Stimulated activated CD4-positive, alpha-beta T cell treated with anti-CD3 and anti-CD28 coated beads, Interleukin-2, amount 100 ng/mL, for 24 hours (primary cell): Measurements from ENCODE around the gene H1-8.
"Not testable (repeated sequence)": the region's sequence is repeated elsewhere in the genome, so short reads cannot be mapped to it uniquely, and the experiment has no call there.

ENCODE experiments used
- DNase-seq, 2 donors: peaks; one replicate each; pipeline ENCODE4 v3.0.0-alpha.2; 2020

H1-8 gene

GRCh38 chr3:129543156-129543790, at the start of gene H1-8:
TSS of gene H1-8 (plus strand) at chr3:129543175. CDS start at chr3:129543219, 44 bp downstream.
- no peak for DNase-seq

GRCh38 chr3:129493206-129493605, 49.8 kb upstream of the H1-8 start:
- no peak for DNase-seq

GRCh38 chr3:129494499-129494898, 48.5 kb upstream of the H1-8 start:
- not testable (repeated sequence) for DNase-seq

GRCh38 chr3:129495006-129495639, 47.9 kb upstream of the H1-8 start:
- DNase-seq, result not testable (repeated sequence)

- not testable (repeated sequence) for DNase-seq
Measured at GRCh38 chr3:129497876-129498275, 45.1 kb upstream of the H1-8 start.

GRCh38 chr3:129498603-129499488, 44.1 kb upstream of the H1-8 start:
- not testable (repeated sequence) for DNase-seq

- not testable (repeated sequence) for DNase-seq
Measured at GRCh38 chr3:129499604-129500333, 43.2 kb upstream of the H1-8 start.

GRCh38 chr3:129500334-129500658, 42.7 kb upstream of the H1-8 start:
- no peak for DNase-seq

- no peak for DNase-seq
Measured at GRCh38 chr3:129501630-129502029, 41.3 kb upstream of the H1-8 start.

GRCh38 chr3:129502641-129503408, 40.1 kb upstream of the H1-8 start:
- DNase-seq, result no peak

- no peak for DNase-seq
Measured at GRCh38 chr3:129503471-129504291, 39.3 kb upstream of the H1-8 start.

GRCh38 chr3:129504471-129505100, 38.4 kb upstream of the H1-8 start:
- DNase-seq, result no peak

GRCh38 chr3:129505341-129505740, 37.6 kb upstream of the H1-8 start:
- DNase-seq, result no peak

GRCh38 chr3:129506231-129506742, 36.7 kb upstream of the H1-8 start:
- DNase-seq, result no peak

GRCh38 chr3:129507181-129507831, 35.7 kb upstream of the H1-8 start:
- no peak for DNase-seq

GRCh38 chr3:129512595-129512994, 30.4 kb upstream of the H1-8 start:
- no peak for DNase-seq

GRCh38 chr3:129513705-129514104, 29.3 kb upstream of the H1-8 start:
- DNase-seq, result no peak

- DNase-seq, result no peak
Measured at GRCh38 chr3:129514110-129514509, 28.9 kb upstream of the H1-8 start.

- no peak for DNase-seq
Measured at GRCh38 chr3:129514563-129514962, 28.4 kb upstream of the H1-8 start.
